DOHH2 (cell line): Measurements from ENCODE around the gene CTNNA2.

Experiments
- CTCF ChIP-seq: fragments of 200-600 bp; sonication (generic); IDR thresholded peaks from one replicate; pipeline ENCODE4 v1.5.1; 2014; ENCODE audit warnings: antibody characterized with exemption, mild to moderate bottlenecking, low read depth, low read length; ENCODE audit not compliant: poor library complexity, severe bottlenecking
- EZH2phosphoT487 ChIP-seq: fragments of 200-600 bp; sonication (generic); IDR thresholded peaks from 2 replicates; pipeline ENCODE4 v1.6.1; 2017; ENCODE audit warnings: borderline replicate concordance, mild to moderate bottlenecking, antibody characterized with exemption, low read length, moderate library complexity, mixed read lengths

- TF ChIP-seq CTCF (no peak), EZH2phosphoT487 (no peak)
Measured at GRCh38 chr2:80037310-80037709, 524.5 kb downstream of the CTNNA2 start.
